ENCODE measurements around the gene IFNG.
A peak's percentile ranks its signal among the peaks of the same experiment; 100 is the strongest.

Gene IFNG

DNA sequence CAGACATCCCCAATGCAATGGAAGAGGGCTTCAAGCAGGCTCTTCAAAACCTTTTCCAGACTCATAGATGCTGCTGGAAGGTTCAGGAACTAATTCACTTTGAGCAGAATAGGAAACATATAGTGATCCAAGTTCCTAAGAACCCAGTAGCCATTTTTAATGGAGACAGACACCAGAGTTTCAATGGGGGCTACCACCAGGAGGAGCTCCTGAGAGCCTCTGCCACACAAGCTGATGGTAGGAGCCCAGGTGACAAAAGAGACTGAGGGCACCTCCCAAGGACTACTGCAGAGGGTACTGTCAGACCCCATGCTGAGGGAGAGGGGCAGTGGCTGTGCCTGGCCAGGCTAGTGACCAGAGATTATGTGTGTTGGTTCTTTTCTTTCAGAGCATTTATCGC is 45.9 kb downstream of the IFNG start:
- peak; percentile 31 for DNase-seq

DNA sequence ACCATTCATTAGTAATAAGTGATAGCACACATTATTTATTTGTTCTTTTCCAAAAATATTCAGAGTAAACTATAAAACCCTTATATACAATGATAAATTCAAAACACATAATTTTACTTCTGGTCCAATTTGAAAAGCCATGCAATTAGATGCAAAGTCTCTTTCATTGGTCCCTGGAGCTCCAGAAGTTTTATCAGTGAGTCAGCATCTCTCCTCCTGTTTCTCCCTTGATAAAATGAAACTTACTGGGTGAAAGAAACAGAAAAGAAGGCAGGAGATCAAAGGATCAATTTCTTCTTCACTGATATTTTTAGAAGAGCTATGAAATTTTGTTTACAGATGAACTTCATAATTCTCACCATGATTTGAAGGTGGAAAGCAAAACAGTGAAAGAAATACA is 47.5 kb downstream of the IFNG start:
- no peak for DNase-seq

- no peak for DNase-seq
These were observed 49.9 kb downstream of the IFNG start for GRCh38 chr12:68109444-68110217.

- DNase-seq, result no peak
These were observed 50.5 kb downstream of the IFNG start for GRCh38 chr12:68109001-68109400.

DNA sequence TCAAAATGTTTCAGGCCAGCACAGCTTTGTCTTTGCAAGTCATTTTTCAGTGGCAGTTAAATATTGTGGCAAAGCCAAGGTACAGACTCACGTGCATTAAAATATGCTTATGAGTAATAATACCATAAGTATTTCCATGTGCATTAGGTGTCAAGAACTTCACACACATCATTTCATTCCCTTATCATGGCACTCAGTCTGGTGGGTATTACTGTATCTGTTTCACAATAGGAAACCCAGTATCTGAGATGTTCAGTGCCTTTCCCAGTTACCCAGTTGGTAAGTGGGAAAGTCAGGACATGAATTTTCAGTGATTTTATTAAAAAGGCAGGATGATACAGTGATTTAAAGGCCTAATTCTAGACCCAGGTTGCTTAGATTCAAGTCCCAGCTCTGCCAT is 52.9 kb downstream of the IFNG start:
- no peak for DNase-seq

DNA sequence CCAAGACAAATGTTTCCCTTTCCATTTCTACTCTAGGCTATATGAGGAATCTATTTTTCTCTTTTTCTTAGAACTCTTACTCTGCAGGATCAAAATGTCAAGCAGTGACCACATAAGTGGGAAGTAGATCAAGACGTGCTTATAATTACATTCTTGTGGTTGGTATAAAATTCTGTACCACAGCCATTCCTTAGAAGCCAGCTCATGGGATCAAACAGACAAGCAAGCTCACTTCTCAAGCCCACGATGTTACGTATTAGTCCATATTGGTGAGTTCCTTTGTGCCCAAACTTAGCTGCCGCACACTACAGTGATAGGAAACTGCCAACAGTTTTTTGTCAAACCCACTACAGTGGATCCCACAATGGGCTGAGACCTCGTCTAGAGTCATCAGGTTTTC is 53.4 kb downstream of the IFNG start:
- no peak for DNase-seq
